ENCODE measurements around the gene RSPH6A. TPM values are rescaled to one million over a fixed set of nuclear protein-coding genes. Genes with fewer than 3 reads are reported as not detected.

Gene RSPH6A
- total and polyA plus RNA-seq, 2 of the 13 experiments (the other 11 are each of a cell fraction or from before 2014, with no cell fraction given) = 0.07 TPM; not detected in 1

GRCh38 chr19:45863840-45864628, 48.9 kb upstream of the RSPH6A start, which contains the start of gene FOXA3 (continued):
- TF ChIP-seq, protein P1, sequence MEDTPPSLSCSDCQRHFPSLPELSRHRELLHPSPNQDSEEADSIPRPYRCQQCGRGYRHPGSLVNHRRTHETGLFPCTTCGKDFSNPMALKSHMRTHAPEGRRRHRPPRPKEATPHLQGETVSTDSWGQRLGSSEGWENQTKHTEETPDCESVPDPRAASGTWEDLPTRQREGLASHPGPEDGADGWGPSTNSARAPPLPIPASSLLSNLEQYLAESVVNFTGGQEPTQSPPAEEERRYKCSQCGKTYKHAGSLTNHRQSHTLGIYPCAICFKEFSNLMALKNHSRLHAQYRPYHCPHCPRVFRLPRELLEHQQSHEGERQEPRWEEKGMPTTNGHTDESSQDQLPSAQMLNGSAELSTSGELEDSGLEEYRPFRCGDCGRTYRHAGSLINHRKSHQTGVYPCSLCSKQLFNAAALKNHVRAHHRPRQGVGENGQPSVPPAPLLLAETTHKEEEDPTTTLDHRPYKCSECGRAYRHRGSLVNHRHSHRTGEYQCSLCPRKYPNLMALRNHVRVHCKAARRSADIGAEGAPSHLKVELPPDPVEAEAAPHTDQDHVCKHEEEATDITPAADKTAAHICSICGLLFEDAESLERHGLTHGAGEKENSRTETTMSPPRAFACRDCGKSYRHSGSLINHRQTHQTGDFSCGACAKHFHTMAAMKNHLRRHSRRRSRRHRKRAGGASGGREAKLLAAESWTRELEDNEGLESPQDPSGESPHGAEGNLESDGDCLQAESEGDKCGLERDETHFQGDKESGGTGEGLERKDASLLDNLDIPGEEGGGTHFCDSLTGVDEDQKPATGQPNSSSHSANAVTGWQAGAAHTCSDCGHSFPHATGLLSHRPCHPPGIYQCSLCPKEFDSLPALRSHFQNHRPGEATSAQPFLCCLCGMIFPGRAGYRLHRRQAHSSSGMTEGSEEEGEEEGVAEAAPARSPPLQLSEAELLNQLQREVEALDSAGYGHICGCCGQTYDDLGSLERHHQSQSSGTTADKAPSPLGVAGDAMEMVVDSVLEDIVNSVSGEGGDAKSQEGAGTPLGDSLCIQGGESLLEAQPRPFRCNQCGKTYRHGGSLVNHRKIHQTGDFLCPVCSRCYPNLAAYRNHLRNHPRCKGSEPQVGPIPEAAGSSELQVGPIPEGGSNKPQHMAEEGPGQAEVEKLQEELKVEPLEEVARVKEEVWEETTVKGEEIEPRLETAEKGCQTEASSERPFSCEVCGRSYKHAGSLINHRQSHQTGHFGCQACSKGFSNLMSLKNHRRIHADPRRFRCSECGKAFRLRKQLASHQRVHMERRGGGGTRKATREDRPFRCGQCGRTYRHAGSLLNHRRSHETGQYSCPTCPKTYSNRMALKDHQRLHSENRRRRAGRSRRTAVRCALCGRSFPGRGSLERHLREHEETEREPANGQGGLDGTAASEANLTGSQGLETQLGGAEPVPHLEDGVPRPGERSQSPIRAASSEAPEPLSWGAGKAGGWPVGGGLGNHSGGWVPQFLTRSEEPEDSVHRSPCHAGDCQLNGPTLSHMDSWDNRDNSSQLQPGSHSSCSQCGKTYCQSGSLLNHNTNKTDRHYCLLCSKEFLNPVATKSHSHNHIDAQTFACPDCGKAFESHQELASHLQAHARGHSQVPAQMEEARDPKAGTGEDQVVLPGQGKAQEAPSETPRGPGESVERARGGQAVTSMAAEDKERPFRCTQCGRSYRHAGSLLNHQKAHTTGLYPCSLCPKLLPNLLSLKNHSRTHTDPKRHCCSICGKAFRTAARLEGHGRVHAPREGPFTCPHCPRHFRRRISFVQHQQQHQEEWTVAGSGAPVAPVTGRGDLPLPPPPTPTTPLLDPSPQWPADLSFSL (CRISPR knock-in tag; IDR thresholded peaks at IDR 0.05) = no peak
- peak; percentile 48; the same call in 1 of the 2 replicates for TF ChIP-seq GATAD1 (CRISPR knock-in tag; IDR thresholded peaks at IDR 0.05)
- TF ChIP-seq ZNF780A (CRISPR knock-in tag; IDR thresholded peaks at IDR 0.05) = no peak
- no peak for TF ChIP-seq ZNF333 (CRISPR knock-in tag; IDR thresholded peaks at IDR 0.05; ENCODE audit: borderline replicate concordance)
- TF ChIP-seq SP1 (IDR thresholded peaks at IDR 0.05) = no peak
- TF ChIP-seq SP1 (CRISPR knock-in tag; IDR thresholded peaks at IDR 0.05) = 0 out of 2 replicates have a peak, but pooled peaks have one; percentile 42
- TF ChIP-seq, protein P2, sequence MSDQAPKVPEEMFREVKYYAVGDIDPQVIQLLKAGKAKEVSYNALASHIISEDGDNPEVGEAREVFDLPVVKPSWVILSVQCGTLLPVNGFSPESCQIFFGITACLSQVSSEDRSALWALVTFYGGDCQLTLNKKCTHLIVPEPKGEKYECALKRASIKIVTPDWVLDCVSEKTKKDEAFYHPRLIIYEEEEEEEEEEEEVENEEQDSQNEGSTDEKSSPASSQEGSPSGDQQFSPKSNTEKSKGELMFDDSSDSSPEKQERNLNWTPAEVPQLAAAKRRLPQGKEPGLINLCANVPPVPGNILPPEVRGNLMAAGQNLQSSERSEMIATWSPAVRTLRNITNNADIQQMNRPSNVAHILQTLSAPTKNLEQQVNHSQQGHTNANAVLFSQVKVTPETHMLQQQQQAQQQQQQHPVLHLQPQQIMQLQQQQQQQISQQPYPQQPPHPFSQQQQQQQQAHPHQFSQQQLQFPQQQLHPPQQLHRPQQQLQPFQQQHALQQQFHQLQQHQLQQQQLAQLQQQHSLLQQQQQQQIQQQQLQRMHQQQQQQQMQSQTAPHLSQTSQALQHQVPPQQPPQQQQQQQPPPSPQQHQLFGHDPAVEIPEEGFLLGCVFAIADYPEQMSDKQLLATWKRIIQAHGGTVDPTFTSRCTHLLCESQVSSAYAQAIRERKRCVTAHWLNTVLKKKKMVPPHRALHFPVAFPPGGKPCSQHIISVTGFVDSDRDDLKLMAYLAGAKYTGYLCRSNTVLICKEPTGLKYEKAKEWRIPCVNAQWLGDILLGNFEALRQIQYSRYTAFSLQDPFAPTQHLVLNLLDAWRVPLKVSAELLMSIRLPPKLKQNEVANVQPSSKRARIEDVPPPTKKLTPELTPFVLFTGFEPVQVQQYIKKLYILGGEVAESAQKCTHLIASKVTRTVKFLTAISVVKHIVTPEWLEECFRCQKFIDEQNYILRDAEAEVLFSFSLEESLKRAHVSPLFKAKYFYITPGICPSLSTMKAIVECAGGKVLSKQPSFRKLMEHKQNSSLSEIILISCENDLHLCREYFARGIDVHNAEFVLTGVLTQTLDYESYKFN (CRISPR knock-in tag; conservative IDR thresholded peaks at IDR 0.05) = peak; percentile 46; the same call in 1 of the 2 replicates
- TF ChIP-seq ZNF274 (CRISPR knock-in tag; IDR thresholded peaks at IDR 0.05) = no peak
- TF ChIP-seq GRHL1 (CRISPR knock-in tag; conservative IDR thresholded peaks at IDR 0.05) = no peak
- TF ChIP-seq TAF15 (IDR thresholded peaks at IDR 0.05; ENCODE audit: low read depth, low read length, poor library complexity, severe bottlenecking) = no peak
- no peak for TF ChIP-seq JDP2 (CRISPR knock-in tag; IDR thresholded peaks at IDR 0.05; ENCODE audit: borderline replicate concordance)
- TF ChIP-seq ZNF572 (CRISPR knock-in tag; IDR thresholded peaks at IDR 0.05) = no peak
- TF ChIP-seq ZNF720 (CRISPR knock-in tag; IDR thresholded peaks at IDR 0.05) = no peak
- no peak for TF ChIP-seq ZBTB49 (CRISPR knock-in tag; IDR thresholded peaks at IDR 0.05; ENCODE audit: borderline replicate concordance)
- TF ChIP-seq ZMYM2 (CRISPR knock-in tag; IDR thresholded peaks at IDR 0.05) = peak; percentile 89

Measured in HepG2 (cell line).